Stimulated activated CD8-positive, alpha-beta memory T cell treated with anti-CD3 and anti-CD28 coated beads, Interleukin-4, amount 100 ng/mL, for 1 hour (primary cell): ENCODE data around the gene ZNF560.
A peak's percentile ranks its signal among the peaks of the same experiment; 100 is the strongest.
"Not testable (repeated sequence)": the region's sequence is repeated elsewhere in the genome, so short reads cannot be mapped to it uniquely, and the experiment has no call there.

ENCODE experiments used
- DNase-seq, 2 donors: peaks; one replicate each; pipeline ENCODE4 v3.0.0-alpha.2; 2020; ENCODE audit warnings: low read depth in 2 of 2, low spot score in 1 of 2

The ZNF560 gene

GRCh38 chr19:9498183-9498902, at the start of gene ZNF560:
TSS of gene ZNF560 (minus strand) at chr19:9498616. CDS start at chr19:9475313, 23,303 bp downstream.
- no peak for DNase-seq

DNA sequence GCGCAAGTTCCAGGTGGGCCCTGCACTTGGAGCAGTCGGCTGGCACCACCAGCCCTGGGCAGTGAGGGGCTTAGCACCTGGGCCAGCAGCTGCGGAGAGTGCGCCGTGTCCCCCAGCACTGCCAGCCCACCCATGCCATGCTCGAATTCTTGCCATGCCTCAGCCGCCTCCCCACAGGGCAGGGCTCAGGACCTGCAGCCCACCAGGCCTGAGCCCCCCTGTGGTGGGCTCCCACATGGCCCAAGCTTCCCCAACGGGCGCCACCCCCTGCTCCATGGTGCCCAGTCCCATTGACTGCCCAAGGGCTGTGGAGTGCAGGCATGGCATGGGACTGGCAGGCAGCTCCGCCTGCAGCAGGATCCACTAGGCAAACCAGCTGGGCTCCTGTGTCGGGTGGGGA, 49.5 kb upstream of the ZNF560 start:
- no peak for DNase-seq

GRCh38 chr19:9541281-9541680, 42.9 kb upstream of the ZNF560 start:
- DNase-seq: not testable (repeated sequence)

DNA sequence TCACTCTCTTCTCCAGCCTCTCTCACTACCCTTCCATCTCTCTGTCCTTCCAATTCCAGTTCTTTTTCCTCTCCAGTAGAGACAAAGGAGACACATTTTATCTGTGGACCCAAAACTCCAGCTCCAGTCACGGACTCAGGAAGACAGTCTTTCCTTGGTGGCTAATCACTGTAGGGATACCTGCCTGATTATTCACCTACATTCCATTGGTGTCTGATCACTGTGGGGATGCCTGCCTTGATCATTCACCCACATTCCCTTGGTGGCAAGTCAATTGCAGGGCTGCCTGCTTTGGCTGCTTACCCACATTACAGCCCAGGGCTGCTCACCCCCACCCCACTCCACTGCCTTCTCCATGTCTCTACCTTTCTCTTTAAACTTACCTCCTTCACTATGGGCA, 41.5 kb upstream of the ZNF560 start:
- DNase-seq: not testable (repeated sequence)

DNA sequence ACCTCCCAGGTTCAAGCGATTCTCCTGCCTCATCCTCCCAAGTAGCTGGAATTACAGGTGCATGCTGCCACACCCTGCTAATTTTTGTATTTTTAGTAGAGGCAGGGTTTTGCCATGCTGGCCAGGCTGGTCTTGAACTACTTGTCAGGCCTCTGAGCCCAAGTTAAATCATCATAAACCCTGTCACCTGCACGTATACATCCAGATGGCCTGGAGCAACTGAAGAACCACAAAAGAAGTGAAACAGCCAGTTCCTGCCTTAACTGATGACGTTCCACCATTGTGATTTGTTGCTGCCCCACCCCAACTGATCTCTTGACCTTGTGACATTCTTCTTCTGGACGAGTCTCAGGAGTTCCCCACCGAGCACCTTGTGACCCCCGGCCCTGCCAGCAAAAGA, 40.8 kb upstream of the ZNF560 start:
- DNase-seq: not testable (repeated sequence)

GRCh38 chr19:9538183-9539058, 40.0 kb upstream of the ZNF560 start, which contains the start of gene ZNF426:
TSS of gene ZNF426 (minus strand) at chr19:9538645. CDS start at chr19:9536232, 2,413 bp downstream.
- DNase-seq: peak; percentile 65 to 71

- no peak for DNase-seq
Observed at GRCh38 chr19:9535934-9536333, 37.5 kb upstream of the ZNF560 start.

DNA sequence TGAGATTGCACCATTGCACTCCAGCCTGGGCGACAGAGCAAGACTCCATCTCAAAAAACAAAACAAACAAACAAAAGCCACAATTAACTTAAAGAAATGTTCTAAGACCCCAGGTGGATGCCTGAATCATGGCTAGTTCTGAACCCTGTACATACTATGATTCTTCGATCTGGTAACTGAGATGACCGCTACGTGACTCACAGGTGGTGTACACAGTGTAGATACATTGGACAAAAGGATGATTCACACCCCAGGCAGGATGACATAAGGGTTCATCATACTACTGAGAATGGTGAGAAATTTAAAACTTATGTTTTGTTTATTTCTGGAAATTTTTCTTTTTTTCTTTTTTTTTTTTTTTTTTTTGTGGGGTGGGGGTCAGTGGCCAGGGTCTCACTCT, 33.5 kb upstream of the ZNF560 start:
- DNase-seq: no peak

DNA sequence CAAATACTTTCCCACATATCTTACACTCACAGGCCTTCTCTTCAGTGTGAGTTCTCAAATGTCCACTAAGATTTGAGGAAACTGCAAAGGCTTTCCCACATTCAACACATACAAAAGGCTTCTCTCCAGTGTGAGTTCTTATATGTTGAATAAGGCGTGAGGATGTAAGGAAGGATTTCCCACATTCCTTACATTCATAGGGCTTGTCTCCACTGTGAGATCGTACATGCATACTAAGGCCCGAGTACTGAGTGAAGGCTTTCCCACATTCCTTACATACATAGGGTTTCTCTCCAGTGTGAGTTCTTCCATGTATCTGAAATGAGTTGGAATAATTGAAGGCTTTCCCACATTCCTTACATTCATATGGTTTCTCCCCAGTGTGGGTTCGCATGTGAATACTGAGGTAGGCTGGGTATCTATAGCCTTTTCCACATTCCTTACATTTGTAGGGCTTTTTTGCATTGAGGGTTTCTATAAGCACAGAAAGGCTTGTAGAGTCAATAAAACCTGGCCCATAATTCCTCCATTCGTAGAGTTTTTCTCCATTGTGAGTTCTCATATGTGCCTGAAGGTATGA, 30.4 kb upstream of the ZNF560 start:
- DNase-seq: no peak

GRCh38 chr19:9523885-9524474, 25.6 kb upstream of the ZNF560 start:
- no peak for DNase-seq

DNA sequence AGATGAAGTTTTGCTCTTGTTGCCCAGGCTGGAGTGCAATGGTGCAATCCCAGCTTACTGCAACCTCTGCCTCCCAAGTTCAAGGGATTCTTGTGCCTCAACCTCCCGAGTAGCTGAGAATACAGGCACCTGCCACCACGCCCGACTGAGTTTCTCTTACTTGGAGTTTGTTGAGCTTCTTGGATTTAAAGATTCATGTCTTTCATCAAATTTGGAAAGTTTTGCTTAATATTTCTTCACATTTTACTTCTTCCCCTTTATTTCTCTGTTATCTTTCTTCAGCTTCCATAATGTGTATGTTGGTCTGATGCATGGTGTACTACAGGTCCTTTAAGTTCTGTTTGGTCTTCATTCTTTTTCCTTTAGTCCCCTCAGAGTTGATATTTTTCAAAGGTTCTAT, 8.9 kb upstream of the ZNF560 start:
- no peak for DNase-seq

DNA sequence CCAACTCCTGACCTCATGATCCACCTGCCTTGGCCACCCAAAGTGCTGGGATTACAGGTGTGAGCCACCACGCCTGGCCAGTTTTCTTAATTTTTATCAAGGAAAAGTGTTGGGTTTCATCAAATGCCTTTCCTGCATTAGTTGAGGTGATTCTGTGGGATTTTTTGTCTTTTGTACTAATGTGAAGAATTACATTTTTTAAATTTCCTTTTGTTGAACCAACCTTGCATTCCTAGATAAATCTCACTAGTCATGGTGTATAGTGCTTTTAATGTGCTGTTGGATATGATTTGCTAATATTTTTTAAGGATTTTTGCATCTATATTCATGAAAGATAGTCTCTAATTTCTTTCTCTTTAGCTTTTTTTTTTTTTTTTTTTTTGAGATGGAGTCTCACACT, 2.4 kb upstream of the ZNF560 start:
- DNase-seq: no peak

GRCh38 chr19:9494096-9494495, 4.3 kb downstream of the ZNF560 start:
- no peak for DNase-seq

DNA sequence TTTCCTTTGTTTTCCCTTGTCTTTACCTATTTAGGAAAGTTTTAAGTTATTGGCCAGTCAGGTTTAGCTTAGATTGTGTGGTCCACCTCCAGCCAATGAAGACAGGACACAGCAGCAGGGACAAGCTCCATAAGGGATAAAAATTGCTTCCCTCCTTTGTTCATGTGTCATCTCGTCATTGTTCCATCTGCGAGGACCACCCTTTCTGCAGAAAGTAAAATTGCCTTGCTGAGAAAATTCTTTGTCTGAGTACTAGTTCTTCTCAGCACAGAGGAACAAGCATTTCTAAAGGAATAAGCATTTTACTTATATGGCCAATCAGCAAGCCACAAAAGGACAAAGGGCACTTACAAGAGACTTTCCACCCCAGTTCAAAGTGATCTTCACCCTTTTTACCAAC, 11.4 kb downstream of the ZNF560 start:
- no peak for DNase-seq

GRCh38 chr19:9485140-9485539, 13.3 kb downstream of the ZNF560 start:
- DNase-seq: no peak

DNA sequence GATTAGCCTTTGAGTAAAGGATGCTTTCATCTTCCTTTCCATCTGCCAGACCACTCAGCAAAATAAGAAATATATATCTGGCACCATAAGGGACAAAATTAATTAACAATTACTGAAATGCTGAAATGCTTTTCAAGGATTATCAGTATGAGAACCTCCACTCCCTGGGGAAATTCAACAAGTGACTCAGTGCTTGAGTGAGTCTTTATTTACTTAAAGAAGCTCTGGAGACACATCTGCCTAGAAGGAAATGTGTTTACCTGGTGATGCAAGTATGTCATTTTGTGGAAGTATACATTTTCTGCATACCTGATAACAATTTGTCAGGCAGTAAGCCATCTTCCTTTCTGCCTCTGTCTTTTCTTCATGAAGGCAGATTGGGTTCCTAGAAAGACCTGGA, 23.4 kb downstream of the ZNF560 start:
- no peak for DNase-seq

DNA sequence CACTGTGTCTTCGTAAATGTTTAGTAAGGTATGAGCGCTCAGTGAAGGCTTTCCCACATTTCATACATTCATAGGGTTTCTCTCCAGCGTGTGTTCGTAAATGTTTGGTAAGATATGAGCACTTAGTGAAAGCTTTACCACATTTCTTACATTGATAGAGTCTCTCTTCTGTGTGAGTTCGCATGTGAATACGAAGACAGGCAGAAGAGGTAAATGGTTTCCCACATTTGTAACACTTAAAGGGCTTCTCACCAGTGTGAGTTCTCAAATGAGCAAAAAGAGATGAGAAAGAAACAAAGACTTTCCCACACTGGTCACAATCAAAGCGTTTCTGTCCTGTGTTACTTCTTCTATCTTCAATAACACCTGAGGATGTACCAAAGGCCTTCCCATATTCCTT, 31.3 kb downstream of the ZNF560 start:
- DNase-seq: no peak

- DNase-seq: no peak
Observed at GRCh38 chr19:9461938-9462337, 36.5 kb downstream of the ZNF560 start.

- DNase-seq: no peak
Observed at GRCh38 chr19:9456018-9456689, 42.3 kb downstream of the ZNF560 start.

- no peak for DNase-seq
Observed at GRCh38 chr19:9453953-9454352, 44.5 kb downstream of the ZNF560 start.

- no peak for DNase-seq
Observed at GRCh38 chr19:9445037-9445436, 53.4 kb downstream of the ZNF560 start.
